NCI-H146 (cell line): ENCODE data around the gene MICALL2.
A peak's percentile ranks its signal among the peaks of the same experiment; 100 is the strongest.

ENCODE experiments used
- DNase-seq: peaks from one replicate; lab custom pipeline; 2025; lab: John Stamatoyannopoulos, UW

Gene MICALL2

DNA sequence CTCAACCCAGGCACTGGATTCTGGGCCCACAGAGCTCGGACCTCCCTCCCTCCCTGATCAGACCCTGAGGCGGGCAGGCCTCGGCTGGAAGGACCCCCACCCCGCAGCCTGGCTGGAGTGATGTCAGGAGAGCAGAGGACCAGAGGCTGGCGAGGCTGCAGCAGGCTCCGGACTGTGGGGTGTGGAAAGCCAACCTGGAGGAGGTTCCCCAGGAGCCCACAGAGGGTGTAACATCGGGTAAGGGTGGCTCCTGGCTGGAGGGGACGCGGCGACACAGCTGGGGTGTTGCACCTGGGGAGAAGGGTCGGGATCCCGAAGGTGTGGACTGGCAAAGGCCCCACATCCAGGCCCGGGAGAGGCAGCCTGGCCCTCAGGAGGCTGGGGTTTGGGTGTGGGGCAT lies 8.9 kb upstream of the MICALL2 start:
- DNase-seq: no peak

DNA sequence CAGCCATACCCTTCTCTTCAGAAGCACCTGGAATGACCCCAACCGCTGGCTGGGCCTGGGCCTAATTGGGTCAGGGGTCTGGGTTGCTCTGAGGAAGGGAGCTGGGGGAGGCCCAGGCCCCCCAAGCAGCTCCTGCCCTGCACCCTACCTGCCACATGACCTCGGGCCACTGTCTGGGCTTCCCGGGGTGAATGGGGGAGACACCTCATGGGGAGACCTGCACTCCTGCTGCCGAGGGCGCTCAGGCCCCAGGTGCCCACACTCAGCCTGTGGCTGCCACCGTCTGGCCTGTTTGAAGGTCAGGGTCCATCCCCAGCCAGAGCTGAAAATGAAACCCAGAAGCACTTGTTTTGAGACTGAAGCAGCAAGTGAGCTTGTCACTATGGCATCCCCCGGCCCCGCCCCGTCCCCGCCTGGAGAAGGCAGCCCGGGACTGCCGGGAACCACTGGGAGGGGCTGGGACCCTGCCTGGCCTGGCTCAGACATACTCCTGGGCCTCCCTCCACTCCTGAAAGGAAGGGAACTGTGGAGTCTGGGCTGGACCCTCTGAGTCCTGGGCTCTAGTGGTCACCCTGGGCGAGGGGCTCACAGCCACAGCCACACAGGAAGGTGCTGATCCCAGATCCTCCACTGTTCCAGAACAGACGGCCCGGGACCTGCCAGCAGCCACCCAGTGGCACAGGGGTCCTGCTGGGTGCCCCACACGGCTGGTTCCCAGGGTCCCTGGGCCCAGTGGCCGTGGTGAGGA lies 7.4 kb upstream of the MICALL2 start:
- no peak for DNase-seq

DNA sequence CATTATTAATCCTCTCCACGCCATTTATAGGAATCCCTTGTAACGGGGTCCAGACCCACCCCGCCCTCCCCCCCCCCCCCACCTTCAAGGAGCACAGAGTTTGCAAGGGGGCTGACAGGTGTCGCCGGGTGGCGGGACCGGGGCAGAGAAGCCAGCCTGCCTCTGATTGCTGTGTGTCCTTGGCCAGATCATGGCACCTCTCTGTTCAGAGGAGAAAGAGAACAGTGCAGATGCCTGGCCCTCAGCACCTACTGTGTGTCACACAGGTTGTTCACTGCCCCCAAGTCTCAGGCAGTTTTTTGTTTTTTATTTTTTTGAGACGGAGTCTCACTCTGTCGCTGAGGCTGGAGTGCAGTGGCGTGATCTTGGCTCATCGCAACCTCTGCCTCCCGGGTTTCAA lies 5.4 kb upstream of the MICALL2 start:
- no peak for DNase-seq

DNA sequence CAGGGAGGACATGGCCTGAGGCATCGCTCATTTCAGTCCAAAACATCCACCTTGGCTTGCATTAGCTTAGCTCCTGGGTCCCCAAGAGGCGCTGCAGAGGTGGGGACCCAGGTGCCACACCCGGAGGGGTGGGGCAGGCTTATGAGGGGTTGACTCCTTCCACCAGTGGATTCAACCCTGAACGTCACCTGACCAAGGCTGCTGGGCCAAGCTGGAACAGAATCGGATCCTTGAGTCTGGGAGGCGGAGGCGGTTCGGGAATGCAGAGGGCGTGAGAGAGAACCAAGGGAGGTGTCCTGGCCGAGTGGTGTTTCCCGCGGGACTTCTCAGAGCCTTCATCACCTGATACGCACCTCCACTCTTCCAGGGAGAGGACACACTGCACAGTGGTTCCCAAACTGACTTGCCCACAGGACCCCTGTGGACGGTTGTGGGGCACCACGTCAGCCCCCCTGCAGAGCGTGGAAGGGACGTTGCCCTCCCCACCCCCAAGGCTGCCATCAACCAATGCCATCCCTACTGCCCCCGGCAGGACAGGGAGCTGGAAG lies 4.5 kb upstream of the MICALL2 start:
- no peak for DNase-seq

- DNase-seq: no peak
Observed at GRCh38 chr7:1461646-1462375, 2.5 kb upstream of the MICALL2 start.

DNA sequence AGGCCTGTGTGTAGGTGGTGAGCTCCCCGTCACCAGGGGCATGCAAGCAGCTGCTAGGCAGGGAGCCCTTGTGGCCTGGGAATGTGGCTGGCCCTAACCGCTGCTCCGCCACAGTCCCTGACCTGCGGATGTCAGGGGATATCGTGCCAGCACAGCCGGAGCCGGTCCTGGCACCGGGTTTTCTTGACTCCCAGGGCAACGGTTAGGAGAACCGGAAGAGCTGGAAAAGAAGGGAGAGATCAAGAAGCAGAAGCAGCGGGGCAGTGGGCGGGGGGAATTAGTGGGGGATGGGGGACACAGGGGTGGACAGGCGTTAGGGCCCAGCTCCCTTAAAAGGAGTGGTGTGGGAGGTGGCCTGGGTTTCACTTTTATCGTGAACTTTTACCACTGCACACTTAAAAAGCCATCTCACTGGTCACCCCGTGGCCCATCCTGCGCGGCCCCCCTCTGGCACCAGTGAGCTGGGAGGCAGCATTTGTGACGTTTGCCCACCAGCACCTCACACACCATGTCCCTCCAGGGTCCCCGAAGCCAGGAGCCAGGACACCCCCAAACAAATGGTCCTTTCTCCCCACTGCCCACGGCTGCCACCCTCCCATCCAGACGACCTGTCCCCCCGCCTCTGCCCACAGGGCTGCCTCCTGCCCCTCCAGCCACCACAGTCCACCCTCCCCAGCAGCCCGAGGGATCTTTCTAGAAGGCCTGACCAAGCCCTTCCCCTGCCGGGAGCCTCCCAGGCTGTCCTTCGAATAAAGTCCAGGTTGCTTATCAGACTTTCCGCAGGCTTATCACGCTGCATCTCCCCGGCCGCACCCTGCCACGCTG lies 1.8 kb upstream of the MICALL2 start:
- no peak for DNase-seq

DNA sequence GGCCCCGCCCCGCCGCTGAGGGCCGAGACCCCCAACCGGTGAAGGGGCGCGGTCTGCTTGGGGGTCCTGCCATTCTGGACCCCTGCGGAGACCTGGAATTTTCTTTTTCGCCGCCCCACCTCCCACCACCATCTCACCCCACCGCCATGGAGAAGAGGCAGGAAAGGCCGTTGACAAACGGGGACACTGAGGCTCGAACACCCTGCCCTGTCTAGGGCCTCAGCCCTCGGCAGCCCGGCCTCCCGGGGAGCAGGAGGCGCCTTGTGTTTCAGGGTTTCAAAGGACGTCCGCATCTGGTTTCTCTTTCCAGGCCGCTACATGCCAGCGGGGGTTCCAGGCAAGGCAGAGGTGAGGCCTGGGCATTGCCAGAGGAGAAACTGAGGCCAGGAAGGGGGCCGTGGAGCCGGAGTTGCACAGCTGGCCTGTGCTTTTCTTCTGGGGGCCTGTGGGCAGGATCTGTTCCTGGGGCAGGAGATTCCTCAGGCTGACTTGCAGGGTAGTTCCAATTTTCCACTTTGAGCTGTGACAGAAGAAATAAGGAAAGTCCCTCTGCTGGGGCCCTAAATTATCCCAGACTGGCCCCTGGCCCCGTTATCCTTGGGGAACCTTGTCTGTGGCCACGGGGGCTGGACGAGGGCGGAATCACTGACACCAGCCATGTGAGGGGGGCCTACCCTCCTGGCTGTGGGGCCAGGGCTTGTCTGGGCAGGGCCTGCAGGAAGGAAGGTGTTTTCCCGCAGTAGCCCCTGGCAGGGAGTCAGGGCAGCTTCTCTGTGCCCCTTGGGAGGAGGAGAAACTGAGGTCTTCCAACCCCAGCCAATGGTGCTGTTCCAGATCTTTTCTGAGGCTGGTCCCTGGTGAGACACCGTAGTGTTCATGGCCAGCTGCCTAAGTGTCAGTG lies 900 bp upstream of the MICALL2 start:
- peak; percentile 47 for DNase-seq

- DNase-seq: peak; percentile 98
Observed at GRCh38 chr7:1459512-1459892, 232 bp upstream of the MICALL2 start.

DNA sequence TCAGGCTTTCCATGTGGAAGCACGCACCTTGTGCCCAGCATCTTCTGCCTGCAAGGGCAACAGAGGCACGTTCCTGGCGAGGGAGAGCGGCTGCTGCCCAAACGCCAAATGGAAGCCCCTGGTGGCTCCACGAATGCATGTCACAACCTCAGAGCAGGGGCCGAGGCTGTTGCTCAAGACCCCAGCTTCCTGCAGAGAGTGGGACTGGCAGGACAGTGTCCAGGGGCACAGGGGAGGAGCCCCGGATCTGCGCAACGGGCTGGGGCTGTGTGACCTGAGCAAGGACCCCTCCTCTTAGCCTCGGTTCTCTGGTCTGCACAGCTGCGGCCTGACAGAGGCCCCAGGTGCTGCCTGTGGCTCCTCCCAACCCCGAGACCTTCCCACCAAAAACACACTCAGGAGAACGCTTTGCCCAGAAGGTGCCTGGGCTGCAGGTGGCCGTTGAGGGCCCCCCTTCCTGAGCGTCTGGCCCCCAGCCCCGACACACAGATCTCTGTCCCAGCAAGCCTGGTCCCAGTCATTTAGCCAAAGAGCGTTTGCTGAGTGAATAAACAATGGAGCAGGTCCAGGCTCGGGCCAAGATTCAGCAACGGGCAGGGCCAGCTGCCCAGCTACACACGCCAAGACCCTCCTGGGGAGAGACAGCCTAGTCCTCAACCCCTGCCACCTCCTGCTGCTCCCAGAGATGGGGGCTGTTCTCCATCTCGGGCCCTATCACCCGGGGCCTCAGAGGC lies 1.2 kb downstream of the MICALL2 start:
- DNase-seq: peak; percentile 19

GRCh38 chr7:1457059-1457948 lies 2.0 kb downstream of the MICALL2 start:
- no peak for DNase-seq

GRCh38 chr7:1455955-1456354 lies 3.3 kb downstream of the MICALL2 start:
- no peak for DNase-seq

DNA sequence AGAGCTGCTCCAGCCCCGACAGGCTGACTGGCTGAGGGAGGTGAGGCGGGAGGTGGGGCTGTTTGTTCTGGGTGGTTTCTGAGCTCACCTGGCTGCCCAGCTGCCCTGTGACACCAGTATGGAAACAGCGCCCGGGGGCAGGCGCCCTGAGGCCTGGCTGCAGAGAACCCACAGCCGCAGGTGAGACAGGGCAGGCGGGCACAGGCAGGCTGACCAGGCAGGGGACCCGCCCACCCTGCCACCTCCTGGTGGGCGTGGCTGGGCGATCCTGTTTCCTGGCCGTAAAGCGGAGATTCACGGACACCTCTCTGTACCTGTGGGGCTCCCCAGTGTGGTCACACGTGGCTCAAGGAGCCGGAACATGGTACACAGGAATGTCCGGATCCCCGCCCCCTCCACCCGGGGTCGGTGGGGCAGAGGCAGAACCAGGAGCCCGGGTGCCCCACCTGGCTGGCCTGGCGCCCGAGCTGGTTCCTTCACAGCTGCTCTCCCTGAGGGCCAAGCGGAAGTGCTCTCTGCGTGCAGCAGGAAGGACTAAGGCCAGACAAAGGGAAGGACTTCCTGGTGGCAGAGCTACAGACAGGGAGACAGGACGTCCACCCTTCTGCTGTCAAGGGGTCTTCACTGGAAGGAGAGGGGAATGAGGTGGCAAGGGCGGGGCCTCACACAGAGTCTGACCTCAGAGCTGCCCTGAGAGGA lies 3.9 kb downstream of the MICALL2 start:
- peak; percentile 97 for DNase-seq

DNA sequence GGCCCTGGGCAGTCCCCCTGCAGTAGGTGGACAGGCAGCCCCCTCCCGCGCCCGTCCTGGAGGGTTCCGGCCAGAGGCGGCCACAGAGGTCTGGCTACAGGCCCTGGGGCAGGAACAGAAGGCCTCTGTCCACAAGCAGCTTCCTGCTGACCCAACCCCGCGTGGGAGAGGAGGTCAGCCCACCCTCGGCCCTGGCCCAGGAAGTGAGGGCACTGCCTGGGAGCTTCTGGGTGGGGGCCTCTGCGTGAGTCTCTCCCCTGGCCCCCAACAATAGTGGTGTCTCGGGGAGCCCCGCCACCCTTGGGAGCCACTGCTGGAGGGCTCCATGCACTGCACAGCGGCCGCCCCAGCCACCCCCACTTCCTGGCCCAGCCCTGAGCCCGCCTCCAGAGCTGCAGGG lies 4.7 kb downstream of the MICALL2 start:
- no peak for DNase-seq

DNA sequence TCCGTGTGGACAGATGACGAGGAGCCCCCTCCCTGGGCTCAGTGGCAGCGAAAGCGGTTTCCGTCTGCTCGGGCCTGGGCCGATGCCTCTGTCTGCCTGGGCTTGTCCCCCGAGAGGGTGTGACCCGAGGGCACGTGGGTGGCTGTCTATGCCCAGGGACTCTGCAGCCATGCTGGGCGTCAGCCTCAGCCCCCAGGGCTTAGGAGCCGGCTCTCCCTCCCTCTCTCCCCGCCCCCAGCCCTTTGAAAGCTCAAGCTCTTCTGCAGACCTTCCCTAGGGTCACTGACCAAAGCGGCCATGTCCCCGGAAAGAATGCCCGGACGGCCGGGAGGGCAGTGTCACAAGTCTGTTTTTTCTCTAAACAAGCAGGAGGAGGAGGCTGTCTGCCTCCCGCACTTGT lies 7.1 kb downstream of the MICALL2 start:
- no peak for DNase-seq

GRCh38 chr7:1450987-1451386 lies 8.3 kb downstream of the MICALL2 start:
- no peak for DNase-seq

- no peak for DNase-seq
Observed at GRCh38 chr7:1450431-1450830, 8.8 kb downstream of the MICALL2 start.

DNA sequence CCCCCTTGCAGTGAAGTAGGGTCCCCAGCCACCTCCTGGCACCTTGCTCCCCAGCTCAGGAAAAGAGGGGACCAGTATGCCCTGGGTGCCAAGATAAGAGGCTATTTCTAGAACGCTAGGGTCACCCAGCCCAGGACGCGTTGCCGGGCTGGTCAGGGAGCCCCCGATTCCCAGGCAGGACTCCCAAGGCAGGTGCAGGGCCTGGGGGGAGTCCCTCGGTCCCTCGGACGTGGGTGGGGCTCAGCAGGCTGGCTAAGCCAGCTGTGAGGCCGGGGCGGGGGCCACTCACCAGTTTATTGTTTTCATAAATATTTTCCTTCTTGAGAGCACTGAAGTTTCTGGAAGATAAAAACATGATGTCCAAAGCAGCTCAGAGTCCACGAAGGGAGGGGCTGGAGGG lies 9.3 kb downstream of the MICALL2 start:
- no peak for DNase-seq

- DNase-seq: no peak
Observed at GRCh38 chr7:1449501-1449900, 9.8 kb downstream of the MICALL2 start.

DNA sequence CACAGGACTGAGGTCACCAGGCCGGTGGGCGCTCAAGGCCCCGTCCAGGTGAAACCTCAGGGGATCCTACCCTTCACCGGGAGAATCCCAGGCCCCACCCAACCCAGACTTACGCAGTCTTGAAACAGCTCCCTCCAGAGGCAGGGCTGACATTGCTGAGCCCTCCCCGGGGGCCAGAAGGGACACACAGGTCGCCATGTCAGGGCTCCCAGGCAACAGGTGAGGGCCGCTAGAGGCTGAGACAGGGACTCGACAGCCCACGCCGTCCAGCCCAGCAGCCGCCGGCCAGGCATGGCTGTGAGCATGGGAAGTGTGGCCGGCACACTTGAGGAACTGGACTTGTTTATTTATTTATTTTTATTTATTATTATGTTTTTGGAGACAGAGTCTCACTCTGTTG lies 10.3 kb downstream of the MICALL2 start:
- no peak for DNase-seq
